ENCODE measurements around the gene SUGP2. TPM values are rescaled to one million over a fixed set of nuclear protein-coding genes. Genes with fewer than 3 reads are reported as not detected.

The SUGP2 gene
- total RNA-seq, 1 donor from 2014 or later, result 60.4 TPM

GRCh38 chr19:18942692-18943091, 90.6 kb downstream of the SUGP2 start:
- DNase-seq (ENCODE audit: low spot score), result no peak
- intact Hi-C loops (cut with DNase I), result no loop called here

GRCh38 chr19:18941628-18942354, 91.5 kb downstream of the SUGP2 start:
- intact Hi-C loops (cut with DNase I), result no loop called here
- DNase-seq (ENCODE audit: low spot score), result no peak

Other genes starting within 250 kb of the SUGP2 start
- 31.8 TPM for gene COMP, start 242.2 kb downstream of the SUGP2 start, total RNA-seq
- 40.2 TPM for gene UPF1, start 201.6 kb downstream of the SUGP2 start, total RNA-seq
- gene CERS1, start 137.4 kb downstream of the SUGP2 start, total RNA-seq, result 1.8 TPM
- 133 TPM for gene COPE, start 114.1 kb downstream of the SUGP2 start, total RNA-seq
- 22.9 TPM for gene DDX49, start 113.8 kb downstream of the SUGP2 start, total RNA-seq
- 15.6 TPM for gene HOMER3, start 92.3 kb downstream of the SUGP2 start, total RNA-seq
- 15.9 TPM for gene ARMC6, start 86 bp upstream of the SUGP2 start, total RNA-seq
- 14.9 TPM for gene SLC25A42, start 30.5 kb upstream of the SUGP2 start, total RNA-seq
- gene TMEM161A, start 105.0 kb upstream of the SUGP2 start, total RNA-seq, result 12.2 TPM
- gene MEF2B, start 136.7 kb upstream of the SUGP2 start, total RNA-seq, result 0.67 TPM
- gene BORCS8, start 158.6 kb upstream of the SUGP2 start, total RNA-seq, result 27.1 TPM
- gene RFXANK, start 158.7 kb upstream of the SUGP2 start, total RNA-seq, result 29.6 TPM
- gene NR2C2AP, start 169.9 kb upstream of the SUGP2 start, total RNA-seq, result 6.1 TPM
- not detected for gene NCAN, start 178.4 kb upstream of the SUGP2 start, total RNA-seq
- 0.89 TPM for gene TM6SF2, start 239.8 kb upstream of the SUGP2 start, total RNA-seq

All from cardiac septum (tissue), 1 donor.